NB4 (cell line): ENCODE data around the gene UCHL1.

Source experiments
- DNase-seq: peaks from one replicate; pipeline ENCODE4 v3.0.0; 2010; ENCODE audit warnings: low read depth
- H3K4me3 ChIP-seq: one replicate; pipeline ENCODE4 v1.5.1; 2011; ENCODE audit warnings: mild to moderate bottlenecking, low read depth, low read length, moderate library complexity
- MYC ChIP-seq: IDR thresholded peaks from 2 replicates; pipeline ENCODE4 v1.6.1; 2011; ENCODE audit warnings: low read depth, low read length
- POLR2A ChIP-seq: IDR thresholded peaks from 2 replicates; pipeline ENCODE4 v1.6.1; 2011; ENCODE audit warnings: mild to moderate bottlenecking; ENCODE audit not compliant: insufficient read length; ENCODE audit errors: extremely low read depth
- TF ChIP-seq, protein P1 (sequence below): IDR thresholded peaks from 2 replicates; pipeline ENCODE4 v1.6.1; 2011; ENCODE audit warnings: low read depth, low read length
- TF ChIP-seq, protein P2 (sequence below): IDR thresholded peaks from one replicate; pipeline ENCODE4 v1.5.1; 2012; ENCODE audit warnings: low read depth, low read length

The UCHL1 gene

DNA sequence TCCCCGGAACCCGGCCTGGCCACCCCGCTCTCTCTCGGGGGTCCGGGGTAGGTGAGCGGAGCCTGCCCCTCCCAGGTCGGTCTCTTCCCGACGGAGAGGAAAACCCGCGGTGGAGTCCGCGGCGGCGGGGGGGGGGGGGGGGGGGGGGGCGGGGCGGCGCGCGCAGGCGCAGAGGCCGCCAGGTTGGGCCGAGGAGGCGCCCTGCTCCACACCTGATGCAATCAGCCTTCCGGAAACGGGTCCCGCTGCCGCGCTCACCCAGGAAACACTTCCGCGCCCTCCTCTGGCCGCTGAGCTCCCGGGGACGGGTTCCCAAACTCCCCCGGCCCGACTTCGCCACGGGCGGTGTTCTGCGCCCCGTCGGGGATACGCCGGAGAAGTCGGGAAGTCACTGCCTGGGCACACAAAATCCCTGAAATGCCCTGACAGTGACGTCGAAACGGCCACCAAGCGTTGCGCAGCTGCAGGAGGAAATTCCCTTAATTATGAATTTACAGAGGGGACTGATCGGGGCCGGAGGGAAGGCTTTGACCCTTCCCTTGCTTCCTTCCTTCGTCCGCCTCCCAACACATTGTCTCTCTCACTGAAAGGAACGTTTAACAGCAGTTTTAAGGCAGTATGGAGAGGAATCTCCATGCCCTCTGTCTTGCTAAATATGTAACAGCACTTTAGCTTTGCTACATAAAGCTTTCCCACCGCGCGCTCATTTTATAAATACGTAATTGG, 40.3 kb upstream of the UCHL1 start:
- TF ChIP-seq, protein P1, sequence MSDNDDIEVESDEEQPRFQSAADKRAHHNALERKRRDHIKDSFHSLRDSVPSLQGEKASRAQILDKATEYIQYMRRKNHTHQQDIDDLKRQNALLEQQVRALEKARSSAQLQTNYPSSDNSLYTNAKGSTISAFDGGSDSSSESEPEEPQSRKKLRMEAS: no peak
- TF ChIP-seq, protein P2, sequence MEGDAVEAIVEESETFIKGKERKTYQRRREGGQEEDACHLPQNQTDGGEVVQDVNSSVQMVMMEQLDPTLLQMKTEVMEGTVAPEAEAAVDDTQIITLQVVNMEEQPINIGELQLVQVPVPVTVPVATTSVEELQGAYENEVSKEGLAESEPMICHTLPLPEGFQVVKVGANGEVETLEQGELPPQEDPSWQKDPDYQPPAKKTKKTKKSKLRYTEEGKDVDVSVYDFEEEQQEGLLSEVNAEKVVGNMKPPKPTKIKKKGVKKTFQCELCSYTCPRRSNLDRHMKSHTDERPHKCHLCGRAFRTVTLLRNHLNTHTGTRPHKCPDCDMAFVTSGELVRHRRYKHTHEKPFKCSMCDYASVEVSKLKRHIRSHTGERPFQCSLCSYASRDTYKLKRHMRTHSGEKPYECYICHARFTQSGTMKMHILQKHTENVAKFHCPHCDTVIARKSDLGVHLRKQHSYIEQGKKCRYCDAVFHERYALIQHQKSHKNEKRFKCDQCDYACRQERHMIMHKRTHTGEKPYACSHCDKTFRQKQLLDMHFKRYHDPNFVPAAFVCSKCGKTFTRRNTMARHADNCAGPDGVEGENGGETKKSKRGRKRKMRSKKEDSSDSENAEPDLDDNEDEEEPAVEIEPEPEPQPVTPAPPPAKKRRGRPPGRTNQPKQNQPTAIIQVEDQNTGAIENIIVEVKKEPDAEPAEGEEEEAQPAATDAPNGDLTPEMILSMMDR: peak; percentile 12
- no peak for TF ChIP-seq POLR2A
- peak; percentile 86 for DNase-seq
- H3K4me3 ChIP-seq: peak overlapping the region; percentile 68

DNA sequence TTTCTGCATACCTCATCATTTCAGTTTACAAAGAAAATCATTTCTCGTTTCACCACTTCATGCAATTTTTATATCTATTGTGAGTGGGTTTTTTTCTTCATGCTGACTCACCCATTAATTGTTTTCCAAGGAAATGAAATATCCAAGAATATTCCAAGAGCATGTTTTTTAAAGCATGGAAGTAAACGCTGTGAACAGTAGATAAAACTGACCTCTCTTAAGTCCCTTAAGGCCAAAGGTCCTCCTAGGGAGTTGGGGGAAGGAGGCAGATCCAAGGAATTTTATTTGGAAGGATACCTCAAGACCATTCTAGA, 39.8 kb upstream of the UCHL1 start:
- peak overlapping the region; percentile 68 for H3K4me3 ChIP-seq
- TF ChIP-seq, protein P2: no peak
- TF ChIP-seq MYC (no peak), POLR2A (no peak)
- TF ChIP-seq, protein P1: no peak

DNA sequence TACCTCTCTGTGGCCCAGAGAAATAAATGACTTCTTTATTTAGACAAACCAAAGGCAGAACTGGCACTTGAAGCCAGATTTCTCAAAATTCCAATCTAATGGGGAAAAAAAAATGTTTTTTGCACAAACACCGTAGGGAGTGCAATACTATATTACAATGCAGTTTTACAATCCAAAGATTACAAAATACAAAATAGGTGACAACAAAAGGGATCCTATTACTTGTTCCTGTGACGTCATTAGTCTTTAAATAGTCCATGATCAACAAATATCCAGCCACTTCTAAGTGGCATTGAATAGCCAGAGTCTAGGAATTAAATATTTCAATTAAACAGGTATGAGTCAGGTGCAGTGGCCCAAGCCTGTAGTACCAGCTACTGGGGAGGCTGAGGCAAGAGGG, 39.4 kb upstream of the UCHL1 start:
- TF ChIP-seq, protein P1: no peak
- TF ChIP-seq, protein P2: no peak
- TF ChIP-seq POLR2A (no peak), MYC (no peak)
- DNase-seq: no peak
- no peak overlapping the region for H3K4me3 ChIP-seq

More for the DNA sequence above, 39.8 kb upstream of the UCHL1 start:
- no peak for DNase-seq

DNA sequence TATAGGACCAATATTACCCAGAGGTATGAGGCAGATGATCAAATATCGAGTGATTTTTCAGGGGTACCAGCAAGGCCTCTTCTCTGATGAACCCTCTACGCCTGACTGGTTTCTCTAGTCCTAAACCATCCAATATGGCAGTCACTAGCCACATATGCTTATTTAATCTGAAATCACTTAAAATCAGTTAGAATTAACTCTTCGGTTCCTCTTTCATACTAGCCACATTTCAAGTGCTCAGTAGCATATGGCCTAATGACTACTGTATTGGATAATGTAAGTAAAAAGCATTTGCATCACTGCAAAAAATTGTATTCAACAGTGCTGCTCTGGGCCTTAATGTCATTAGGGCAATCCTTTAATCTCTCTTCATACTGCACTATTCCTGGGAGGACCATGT, 38.0 kb upstream of the UCHL1 start:
- no peak overlapping the region for H3K4me3 ChIP-seq
- no peak for TF ChIP-seq POLR2A
- TF ChIP-seq, protein P1: no peak
- no peak for TF ChIP-seq MYC
- TF ChIP-seq, protein P2: no peak
- no peak for DNase-seq

DNA sequence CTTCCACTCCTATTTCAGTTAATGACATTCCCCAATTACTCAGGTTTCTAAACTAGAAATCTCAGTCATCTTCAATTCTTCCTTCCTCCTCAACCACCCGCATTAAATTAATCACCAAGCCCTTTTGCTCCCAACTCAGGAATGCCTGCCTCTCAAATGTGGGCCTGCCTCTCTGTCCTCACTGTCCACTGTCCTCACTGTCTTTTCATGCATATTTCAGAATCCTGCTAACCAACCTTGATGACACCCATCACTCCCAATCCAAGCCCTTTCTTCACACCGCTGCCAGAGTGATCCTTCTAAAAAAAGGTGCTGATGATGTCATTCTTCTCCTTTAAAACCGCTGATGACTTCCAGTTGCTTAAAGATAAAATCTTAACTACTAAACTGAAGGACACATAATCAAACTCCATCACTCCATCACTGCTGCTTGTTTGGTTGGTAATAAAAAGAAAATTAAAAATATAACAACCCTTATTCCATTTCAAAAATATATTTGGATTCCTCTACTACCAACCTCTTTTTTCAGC, 37.2 kb upstream of the UCHL1 start:
- no peak overlapping the region for H3K4me3 ChIP-seq
- no peak for DNase-seq
- TF ChIP-seq POLR2A: no peak
- TF ChIP-seq, protein P2: no peak
